B cell (primary cell): Measurements from ENCODE around the gene MPST. TPM values are rescaled to one million over a fixed set of nuclear protein-coding genes. Genes with fewer than 3 reads are reported as not detected.

Experiments
- ATAC-seq: fragments of 200-7000 bp; cut with Tn5 transposase; one replicate; pipeline ENCODE4 v1.10.0; 2021; ENCODE audit warnings: low read depth, mild to moderate bottlenecking, moderate number of reproducible peaks, moderate library complexity
- CTCF ChIA-PET: fragments of 350-600 bp; sonication (Branson Sonifier 250); formaldehyde crosslinking; loops from one replicate; lab custom pipeline; 2021; ENCODE audit warnings: antibody characterized with exemption, inconsistent platforms; lab: Charles Lee
- POLR2A ChIA-PET: fragments of 350-600 bp; sonication (Branson Sonifier 250); formaldehyde crosslinking; loops from one replicate; lab custom pipeline; 2021; ENCODE audit warnings: antibody characterized with exemption; lab: Charles Lee
- DNase-seq: peaks from one replicate; pipeline ENCODE4 v3.0.0; 2013
- H2AFZ ChIP-seq: 2 replicates; pipeline ENCODE4 v1.6.1; 2012; ENCODE audit warnings: mild to moderate bottlenecking, low read depth, low read length; ENCODE audit not compliant: insufficient read depth, poor library complexity, severe bottlenecking
- H3K27ac ChIP-seq, 2 donors: 1 replicate in 1 of 2; 2 replicates in 1 of 2; pipeline ENCODE4 v1.5.1; 2012 to 2013; ENCODE audit warnings: low read length in 2 of 2, mild to moderate bottlenecking in 2 of 2, moderate library complexity in 1 of 2
- H3K27me3 ChIP-seq, 4 experiments: fragments of 200-600 bp in 1 of 4; sonication (generic) in 1 of 4; replicated peaks in 1 of 4; 1 replicate in 2 of 4; 2 replicates in 2 of 4; pipeline versions ENCODE4 v1.6.1 to v1.7.0; 2013 to 2016; ENCODE audit warnings: low read length in 3 of 4, mild to moderate bottlenecking in 2 of 4, mixed read lengths in 1 of 4, moderate library complexity in 1 of 4; ENCODE audit not compliant: insufficient read depth in 4 of 4, control insufficient read depth in 3 of 4; ENCODE audit errors: control extremely low read depth in 1 of 4
- H3K36me3 ChIP-seq, 2 experiments: replicated peaks in 1 of 2; 1 replicate in 1 of 2; 2 replicates in 1 of 2; pipeline versions ENCODE4 v1.6.1 to v1.7.1; 2013; ENCODE audit warnings: low read length in 1 of 2; ENCODE audit not compliant: insufficient read depth in 2 of 2, control insufficient read depth in 1 of 2; ENCODE audit errors: control extremely low read depth in 1 of 2, extremely low read depth in 1 of 2
- H3K4me1 ChIP-seq, 2 donors: fragments of 200-600 bp in 1 of 2; sonication (generic) in 1 of 2; 1 replicate in 1 of 2; 2 replicates in 1 of 2; pipeline versions ENCODE4 v1.5.1 to v1.6.1; 2013 to 2017; ENCODE audit warnings: low read length in 2 of 2; ENCODE audit not compliant: control insufficient read depth in 2 of 2, insufficient read depth in 2 of 2
- H3K4me2 ChIP-seq: replicated peaks from 2 replicates; pipeline ENCODE3; 2012; ENCODE audit warnings: mild to moderate bottlenecking, low read depth, low read length; ENCODE audit not compliant: poor library complexity, severe bottlenecking
- H3K4me3 ChIP-seq, 5 experiments: fragments of 200-600 bp in 1 of 5; sonication (generic) in 1 of 5; 1 replicate in 3 of 5; 2 replicates in 2 of 5; pipeline versions ENCODE4 v1.5.1 to v1.7.0; 2011 to 2016; ENCODE audit warnings: low read length in 4 of 5, mild to moderate bottlenecking in 4 of 5, low read depth in 2 of 5, control low read depth in 1 of 5, moderate library complexity in 1 of 5; ENCODE audit not compliant: insufficient read depth in 1 of 5; ENCODE audit errors: control extremely low read depth in 1 of 5, extremely low read depth in 1 of 5
- H3K79me2 ChIP-seq: fragments of 200-600 bp; sonication (generic); one replicate; pipeline ENCODE4 v1.6.0; 2016; ENCODE audit warnings: low read length; ENCODE audit not compliant: control insufficient read depth, insufficient read depth
- H3K9ac ChIP-seq: fragments of 200-600 bp; sonication (generic); 2 replicates; pipeline ENCODE4 v1.6.1; 2017; ENCODE audit warnings: mild to moderate bottlenecking, low read length, moderate library complexity
- H3K9me3 ChIP-seq, 3 donors: one replicate each; pipeline versions ENCODE4 v1.6.1 to v1.7.1; 2013; ENCODE audit warnings: low read length in 2 of 3; ENCODE audit not compliant: control insufficient read depth in 2 of 3, insufficient read depth in 1 of 3; ENCODE audit errors: control extremely low read depth in 1 of 3
- H4K20me1 ChIP-seq: 2 replicates; pipeline ENCODE4 v1.6.0; 2012; ENCODE audit warnings: mild to moderate bottlenecking, low read length; ENCODE audit not compliant: insufficient read depth, control insufficient read depth, poor library complexity, severe bottlenecking
- H3K27ac Mint-ChIP-seq: one replicate; pipeline ENCODE4 v1.8.0; 2021; ENCODE audit warnings: mixed read lengths
- H3K27me3 Mint-ChIP-seq: one replicate; pipeline ENCODE4 v1.8.0; 2021; ENCODE audit warnings: mixed read lengths
- H3K4me1 Mint-ChIP-seq: one replicate; pipeline ENCODE4 v1.8.0; 2021; ENCODE audit warnings: mixed read lengths
- H3K4me3 Mint-ChIP-seq: one replicate; pipeline ENCODE4 v1.8.0; 2021; ENCODE audit warnings: mixed read lengths
- H3K9me3 Mint-ChIP-seq: one replicate; pipeline ENCODE4 v1.8.0; 2022; ENCODE audit warnings: mixed read lengths; ENCODE audit not compliant: insufficient read depth
- CTCF ChIP-seq: fragments of 200-600 bp; IDR thresholded peaks from one replicate; pipeline ENCODE4 v1.8.0; 2022; ENCODE audit warnings: antibody characterized with exemption, mild to moderate bottlenecking
- EZH2 ChIP-seq: IDR thresholded peaks from 2 replicates; pipeline ENCODE4 v1.6.1; 2012; ENCODE audit warnings: borderline replicate concordance, low read depth, mild to moderate bottlenecking, moderate library complexity, low read length; ENCODE audit not compliant: insufficient read depth, poor library complexity, severe bottlenecking
- WGBS: methylation state at CpG from one replicate; pipeline ENCODE4 v1.1.5; 2013; ENCODE audit warnings: missing lambda C conversion rate; ENCODE audit not compliant: insufficient coverage; 5-methylcytosine and 5-hydroxymethylcytosine counted together
- intact Hi-C: fragments of 100-400 bp; cut with micrococcal nuclease; formaldehyde crosslinking; loops from one replicate; pipeline ENCODE4 v1.10.0; 2022
- polyA plus RNA-seq: library from polyadenylated mRNA; depleted of rRNA; stranded (reverse); fragments of >200 nt; gene quantifications from 2 replicates; pipeline ENCODE4 v1.2.3, GENCODE V29; 2012
- total RNA-seq, 2 donors: library from RNA; stranded (reverse); fragments of 120-200 nt in 1 of 2; gene quantifications; 1 replicate in 1 of 2; 2 replicates in 1 of 2; pipeline versions ENCODE4 v1.2.3 to v1.2.4, GENCODE V29; 2013 to 2022

The MPST gene
- total and polyA plus RNA-seq, 2 donors (not counting 1 experiment from before 2014, with no cell fraction given) = 11.2 to 17.7 TPM

GRCh38 chr22:37044634-37045625 lies 25.4 kb downstream of the MPST start:
- Mint-ChIP-seq H3K9me3 (no peaks in the 10 kb centered on the region), H3K4me3 (no peak overlapping the region), H3K27ac (peak overlapping the region; percentile 67), H3K4me1 (peaks cover 15% of the 10 kb centered on the region), H3K27me3 (peaks cover 8% of the 10 kb centered on the region)
- ATAC-seq = peak; percentile 16
- ChIA-PET POLR2A (interaction anchor here (0.8 kb wide), 1 partner anchor 67 kb away, joined by 3 read pairs; no protein-coding TSS in a partner anchor), CTCF (interaction anchor here (0.9 to 2.2 kb wide), 15 partner anchors 9 to 498 kb away, joined by 3 to 10 read pairs (median 4); partner anchors contain the start of genes IFT27, MPST and TST)
- Histone ChIP-seq H2AFZ (peak overlapping the region; percentile 40), H3K4me1 (peaks cover 9 to 14% of the 10 kb centered on the region in 2 donors), H3K4me3 (no peak overlapping the region), H3K9ac (no peak overlapping the region), H3K9me3 (no peaks in the 10 kb centered on the region), H3K27ac (no peak overlapping the region), H3K27me3 (no peaks in the 10 kb centered on the region), H3K79me2 (no peaks in the 10 kb centered on the region), H3K36me3 (no peaks in the 10 kb centered on the region), H4K20me1 (no peaks in the 10 kb centered on the region), H3K4me2 (peak overlapping the region; percentile 20)
- intact Hi-C loops = loop anchor here (1.0 to 10.0 kb wide), 3 partner anchors 190 to 498 kb away; no protein-coding TSS in a partner anchor
- no peak for TF ChIP-seq CTCF
- TF ChIP-seq EZH2 = no peak
- DNase-seq = peak; percentile 55
- 65% methylated on average over 5 of the region's 9 CpGs for WGBS

GRCh38 chr22:37045958-37046357 lies 26.4 kb downstream of the MPST start:
- POLR2A ChIA-PET = no interaction called here
- Histone ChIP-seq H3K27ac (no peak overlapping the region), H3K4me1 (peaks cover 9 to 14% of the 10 kb centered on the region in 2 donors), H3K4me3 (no peak overlapping the region), H2AFZ (no peak overlapping the region), H3K9me3 (no peaks in the 10 kb centered on the region), H3K9ac (no peak overlapping the region), H4K20me1 (no peaks in the 10 kb centered on the region), H3K79me2 (no peaks in the 10 kb centered on the region), H3K36me3 (no peaks in the 10 kb centered on the region), H3K27me3 (no peaks in the 10 kb centered on the region), H3K4me2 (peak overlapping the region; percentile 20)
- Mint-ChIP-seq H3K27me3 (peaks cover 4% of the 10 kb centered on the region), H3K4me1 (peaks cover 15% of the 10 kb centered on the region), H3K4me3 (no peak overlapping the region), H3K9me3 (no peaks in the 10 kb centered on the region), H3K27ac (no peak overlapping the region)
- no peak for ATAC-seq
- intact Hi-C loops = loop anchor here (10.0 kb wide), 1 partner anchor 191 kb away; no protein-coding TSS in a partner anchor
- no peak for DNase-seq
- CTCF ChIA-PET = interaction anchor here (0.5 to 2.0 kb wide), 3 partner anchors 266 to 497 kb away, joined by 3 to 7 read pairs (median 3); no protein-coding TSS in a partner anchor
- no CpG with 5 or more reads among the region's 4 CpGs for WGBS
- TF ChIP-seq EZH2 = no peak
- TF ChIP-seq CTCF = peak; percentile 41
